ENCODE data around the gene COG3.
A peak's percentile ranks its signal among the peaks of the same experiment; 100 is the strongest.

COG3 gene

DNA sequence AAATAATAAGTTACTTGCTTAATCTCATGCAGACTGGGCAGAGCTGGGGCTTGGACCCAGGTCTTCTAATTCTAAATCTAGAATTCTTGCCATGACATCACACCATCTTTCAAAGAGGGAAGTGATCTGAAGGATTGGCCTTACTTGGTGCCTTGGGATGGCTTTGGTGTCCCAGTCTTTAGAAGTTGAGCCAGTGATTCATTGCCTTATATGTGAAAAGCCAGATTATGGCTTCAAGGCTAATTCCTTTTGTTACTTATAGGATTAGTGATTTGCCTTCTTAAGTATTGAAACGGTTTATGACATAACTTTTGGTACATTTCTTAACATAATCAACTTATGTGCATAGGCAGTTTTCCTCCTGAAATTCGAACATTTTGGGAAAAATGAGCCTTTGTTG lies 14.9 kb downstream of the COG3 start:
- no peak overlapping the region for H3K4me3 ChIP-seq (ENCODE audit: low read depth, low read length)
- TF ChIP-seq, protein P1, sequence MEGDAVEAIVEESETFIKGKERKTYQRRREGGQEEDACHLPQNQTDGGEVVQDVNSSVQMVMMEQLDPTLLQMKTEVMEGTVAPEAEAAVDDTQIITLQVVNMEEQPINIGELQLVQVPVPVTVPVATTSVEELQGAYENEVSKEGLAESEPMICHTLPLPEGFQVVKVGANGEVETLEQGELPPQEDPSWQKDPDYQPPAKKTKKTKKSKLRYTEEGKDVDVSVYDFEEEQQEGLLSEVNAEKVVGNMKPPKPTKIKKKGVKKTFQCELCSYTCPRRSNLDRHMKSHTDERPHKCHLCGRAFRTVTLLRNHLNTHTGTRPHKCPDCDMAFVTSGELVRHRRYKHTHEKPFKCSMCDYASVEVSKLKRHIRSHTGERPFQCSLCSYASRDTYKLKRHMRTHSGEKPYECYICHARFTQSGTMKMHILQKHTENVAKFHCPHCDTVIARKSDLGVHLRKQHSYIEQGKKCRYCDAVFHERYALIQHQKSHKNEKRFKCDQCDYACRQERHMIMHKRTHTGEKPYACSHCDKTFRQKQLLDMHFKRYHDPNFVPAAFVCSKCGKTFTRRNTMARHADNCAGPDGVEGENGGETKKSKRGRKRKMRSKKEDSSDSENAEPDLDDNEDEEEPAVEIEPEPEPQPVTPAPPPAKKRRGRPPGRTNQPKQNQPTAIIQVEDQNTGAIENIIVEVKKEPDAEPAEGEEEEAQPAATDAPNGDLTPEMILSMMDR (IDR thresholded peaks at IDR 0.05; ENCODE audit: low read depth, low read length), result no peak
- no peak for DNase-seq (ENCODE audit: low read depth, low spot score)
- in situ Hi-C loops (cut with HindIII; ENCODE audit: low sequenced_read_pairs), result no loop called here

DNA sequence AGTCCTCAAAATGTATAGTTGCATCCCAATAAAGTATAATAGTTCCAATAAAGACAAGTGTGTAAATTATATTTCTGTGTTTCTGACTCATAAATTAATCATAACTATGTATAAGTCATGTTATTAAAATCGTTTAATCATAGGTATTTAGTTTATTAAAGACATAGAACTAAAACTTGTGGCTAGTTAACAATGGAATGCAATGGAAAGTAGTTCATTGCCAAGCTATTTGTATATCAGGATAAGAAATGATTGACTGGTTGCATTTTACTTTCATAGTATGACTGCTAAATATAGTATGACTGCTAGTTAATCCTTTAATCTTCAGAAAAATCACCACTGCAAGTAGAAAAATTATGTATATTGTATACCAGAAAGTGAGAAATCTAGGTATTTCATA lies 16.9 kb downstream of the COG3 start:
- in situ Hi-C loops (cut with HindIII; ENCODE audit: low sequenced_read_pairs), result no loop called here
- TF ChIP-seq, protein P1 (IDR thresholded peaks at IDR 0.05; ENCODE audit: low read depth, low read length), result no peak
- no peak for DNase-seq (ENCODE audit: low read depth, low spot score)
- no peak overlapping the region for H3K4me3 ChIP-seq (ENCODE audit: low read depth, low read length)

DNA sequence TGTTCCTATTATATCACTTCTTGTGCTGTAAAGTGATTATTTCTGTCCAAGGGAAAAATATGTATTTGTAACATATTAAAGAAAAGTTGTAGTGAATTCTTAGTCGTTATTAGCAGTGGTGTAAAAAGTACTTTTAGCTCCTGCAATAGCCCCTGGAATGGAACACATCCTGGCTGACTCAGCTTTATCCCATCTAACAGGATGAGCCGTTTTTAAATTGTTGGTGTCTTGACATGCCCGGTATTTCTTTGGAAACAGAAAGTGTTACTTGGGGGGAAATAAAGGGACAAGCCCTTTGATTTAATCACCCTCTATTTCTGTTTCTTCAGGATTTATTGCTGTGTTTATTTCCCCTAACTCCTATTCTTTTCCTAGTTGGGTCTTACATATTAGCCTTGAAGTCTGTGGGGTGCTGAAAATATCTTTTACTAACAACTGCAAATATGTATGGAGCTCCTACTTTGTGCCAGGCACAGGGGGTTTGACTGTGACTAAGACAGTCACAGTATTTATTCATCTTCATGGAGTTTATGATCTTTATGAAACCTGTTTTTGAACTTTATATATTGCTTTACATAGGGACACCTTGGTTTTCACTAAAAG lies 17.9 kb downstream of the COG3 start:
- TF ChIP-seq, protein P1 (IDR thresholded peaks at IDR 0.05; ENCODE audit: low read depth, low read length), result no peak
- H3K4me3 ChIP-seq (ENCODE audit: low read depth, low read length), result no peak overlapping the region
- peak; percentile 38 for DNase-seq (ENCODE audit: low read depth, low spot score)
- in situ Hi-C loops (cut with HindIII; ENCODE audit: low sequenced_read_pairs), result no loop called here

DNA sequence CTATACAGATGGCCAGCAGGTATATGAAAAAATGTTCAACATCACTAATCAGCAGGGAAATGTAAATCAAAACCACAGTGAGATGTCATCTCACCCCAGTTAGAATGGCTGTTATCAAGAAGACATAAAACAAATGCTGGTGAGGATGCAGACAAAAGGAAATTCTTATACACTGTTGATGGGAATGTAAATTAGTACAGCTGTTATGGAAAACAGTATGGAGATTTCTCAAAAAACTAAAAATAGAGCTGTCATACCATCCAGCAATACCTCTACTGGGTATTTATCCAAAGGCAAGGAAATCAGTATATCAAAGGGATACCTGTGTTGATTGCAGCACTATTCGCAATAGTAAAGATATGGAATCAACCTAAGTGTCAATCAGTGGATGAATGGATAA lies 22.9 kb downstream of the COG3 start:
- no peak for DNase-seq (ENCODE audit: low read depth, low spot score)
- no peak overlapping the region for H3K4me3 ChIP-seq (ENCODE audit: low read depth, low read length)
- in situ Hi-C loops (cut with HindIII; ENCODE audit: low sequenced_read_pairs), result no loop called here
- TF ChIP-seq, protein P1 (IDR thresholded peaks at IDR 0.05; ENCODE audit: low read depth, low read length), result no peak

DNA sequence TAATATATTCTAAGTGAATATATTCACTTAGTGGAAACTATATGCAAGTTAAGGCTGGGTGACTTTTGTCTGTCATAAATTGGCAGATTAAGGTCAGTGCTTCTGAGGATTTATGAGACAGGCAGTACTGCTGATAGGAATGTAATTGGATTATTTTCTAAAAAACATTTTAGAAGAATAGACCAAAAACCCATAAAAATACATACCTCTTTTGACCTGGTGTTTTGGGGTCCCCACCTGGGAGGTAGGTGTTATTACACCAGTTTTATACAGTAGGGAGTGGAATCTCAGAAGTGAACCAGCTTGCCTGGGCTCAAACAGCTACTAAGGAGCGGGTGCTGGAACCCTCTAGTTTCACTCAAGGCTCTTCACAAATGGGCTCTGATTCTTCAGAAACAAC lies 25.3 kb downstream of the COG3 start:
- H3K4me3 ChIP-seq (ENCODE audit: low read depth, low read length), result no peak overlapping the region
- DNase-seq (ENCODE audit: low read depth, low spot score), result no peak
- TF ChIP-seq, protein P1 (IDR thresholded peaks at IDR 0.05; ENCODE audit: low read depth, low read length), result peak; percentile 11
- in situ Hi-C loops (cut with HindIII; ENCODE audit: low sequenced_read_pairs), result no loop called here

DNA sequence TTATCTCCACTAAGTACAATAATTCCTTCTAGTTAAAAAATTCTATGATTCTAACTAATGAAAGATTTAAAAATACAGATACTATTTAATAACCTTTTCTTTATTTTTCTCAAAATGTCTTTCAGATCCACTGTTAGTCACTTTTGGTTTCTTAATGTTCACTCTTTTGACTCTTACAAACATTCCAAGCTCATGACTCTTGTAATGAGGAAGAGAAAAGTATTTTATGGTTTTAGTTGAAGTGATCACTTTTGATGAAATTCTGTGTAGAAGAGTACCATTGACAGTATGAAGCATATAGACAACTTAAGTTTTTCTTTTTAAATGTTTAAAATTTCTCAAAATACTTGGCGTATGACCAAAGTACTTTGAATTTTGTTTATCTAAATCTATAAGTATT lies 27.8 kb downstream of the COG3 start:
- TF ChIP-seq, protein P1 (IDR thresholded peaks at IDR 0.05; ENCODE audit: low read depth, low read length), result no peak
- in situ Hi-C loops (cut with HindIII; ENCODE audit: low sequenced_read_pairs), result no loop called here
- DNase-seq (ENCODE audit: low read depth, low spot score), result peak; percentile 66
- H3K4me3 ChIP-seq (ENCODE audit: low read depth, low read length), result no peak overlapping the region

DNA sequence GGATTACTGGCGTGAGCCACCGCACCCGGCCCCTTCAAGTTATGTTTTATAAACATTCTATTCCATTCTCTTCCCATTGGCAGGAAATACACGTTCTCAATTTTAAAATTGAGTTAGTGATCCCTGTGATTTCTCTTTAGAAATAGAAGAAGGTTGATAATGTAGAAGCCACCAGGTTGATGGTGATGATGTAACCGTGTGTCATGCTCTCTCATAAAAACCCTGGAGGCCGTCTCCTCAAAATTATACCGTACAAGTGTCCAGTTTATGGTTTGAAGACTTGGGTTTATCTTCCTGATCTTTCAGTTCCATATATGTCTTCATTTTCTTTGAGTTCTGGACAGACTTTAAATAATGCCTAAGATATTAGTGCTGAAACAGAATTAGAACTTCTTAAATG lies 32.2 kb downstream of the COG3 start:
- TF ChIP-seq, protein P1 (IDR thresholded peaks at IDR 0.05; ENCODE audit: low read depth, low read length), result no peak
- DNase-seq (ENCODE audit: low read depth, low spot score), result no peak
- in situ Hi-C loops (cut with HindIII; ENCODE audit: low sequenced_read_pairs), result no loop called here
- no peak overlapping the region for H3K4me3 ChIP-seq (ENCODE audit: low read depth, low read length)
